ENCODE data around the gene VPS45.

GRCh38 chr1:150102986-150103385 lies 35.4 kb downstream of the VPS45 start:
- TF ChIP-seq POLR2A (IDR thresholded peaks at IDR 0.05; ENCODE audit: low read depth) (no peak), EP300 (IDR thresholded peaks at IDR 0.05) (no peak), POLR2AphosphoS5 (IDR thresholded peaks at IDR 0.05) (no peak)
- TF ChIP-seq, protein P1, sequence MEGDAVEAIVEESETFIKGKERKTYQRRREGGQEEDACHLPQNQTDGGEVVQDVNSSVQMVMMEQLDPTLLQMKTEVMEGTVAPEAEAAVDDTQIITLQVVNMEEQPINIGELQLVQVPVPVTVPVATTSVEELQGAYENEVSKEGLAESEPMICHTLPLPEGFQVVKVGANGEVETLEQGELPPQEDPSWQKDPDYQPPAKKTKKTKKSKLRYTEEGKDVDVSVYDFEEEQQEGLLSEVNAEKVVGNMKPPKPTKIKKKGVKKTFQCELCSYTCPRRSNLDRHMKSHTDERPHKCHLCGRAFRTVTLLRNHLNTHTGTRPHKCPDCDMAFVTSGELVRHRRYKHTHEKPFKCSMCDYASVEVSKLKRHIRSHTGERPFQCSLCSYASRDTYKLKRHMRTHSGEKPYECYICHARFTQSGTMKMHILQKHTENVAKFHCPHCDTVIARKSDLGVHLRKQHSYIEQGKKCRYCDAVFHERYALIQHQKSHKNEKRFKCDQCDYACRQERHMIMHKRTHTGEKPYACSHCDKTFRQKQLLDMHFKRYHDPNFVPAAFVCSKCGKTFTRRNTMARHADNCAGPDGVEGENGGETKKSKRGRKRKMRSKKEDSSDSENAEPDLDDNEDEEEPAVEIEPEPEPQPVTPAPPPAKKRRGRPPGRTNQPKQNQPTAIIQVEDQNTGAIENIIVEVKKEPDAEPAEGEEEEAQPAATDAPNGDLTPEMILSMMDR (IDR thresholded peaks at IDR 0.05), result no peak
